A549 treated with AZD9567 at 1 μM for 4 hours (cell line): ENCODE measurements around the gene PAK6. TPM values are rescaled to one million over a fixed set of nuclear protein-coding genes. Genes with fewer than 3 reads are reported as not detected.

Experiments used
- total RNA-seq: library from RNA; stranded (reverse); fragments of 200-300 nt; extraction: Qiagen RNA extraction; gene quantifications from 5 replicates; pipeline ENCODE4 v1.2.3, GENCODE V29; 2022; ENCODE audit not compliant: insufficient read depth

The PAK6 gene
- 0.16 to 0.31 TPM (median 0.24 TPM) in 4 of 5 replicates, not detected in the other for total RNA-seq

GRCh38 chr15:40238532-40239403 is at the start of gene PAK6:
PAK6 (plus strand) TSS chr15:40239063; CDS start chr15:40264786, 25,723 bp downstream.

GRCh38 chr15:40282869-40283614 is 44.2 kb downstream of the PAK6 start, which contains the start of gene ANKRD63:
ANKRD63 (minus strand) TSS chr15:40283064; CDS start chr15:40282586, 478 bp downstream.

GRCh38 chr15:40307421-40308211 is 68.8 kb downstream of the PAK6 start, which contains the start of gene PLCB2:
PLCB2 (minus strand) TSS chr15:40307935; CDS start chr15:40307672, 263 bp downstream.

GRCh38 chr15:40323239-40323952 is 84.5 kb downstream of the PAK6 start, which contains the start of gene INAFM2:
INAFM2 (plus strand) TSS chr15:40323692; CDS start chr15:40324056, 364 bp downstream.

Other genes starting within 250 kb of the PAK6 start
- 235 to 262 TPM (median 259 TPM) in 5 replicates for gene SRP14, start 199.9 kb upstream of the PAK6 start, total RNA-seq
- 0.42 to 1.4 TPM (median 1.2 TPM) in 5 replicates for gene BMF, start 130.2 kb upstream of the PAK6 start, total RNA-seq
- 24.6 to 27.6 TPM (median 25.8 TPM) in 5 replicates for gene BUB1B, start 78.0 kb upstream of the PAK6 start, total RNA-seq
- gene ANKRD63, start 44.0 kb downstream of the PAK6 start, total RNA-seq, result 0.14 to 0.35 TPM (median 0.34 TPM) in 4 of 5 replicates, not detected in the other
- 0.52 to 1.2 TPM (median 0.73 TPM) in 4 of 5 replicates, not detected in the other for gene PLCB2, start 68.9 kb downstream of the PAK6 start, total RNA-seq
- gene INAFM2, start 84.6 kb downstream of the PAK6 start, total RNA-seq, result 6.9 to 7.8 TPM (median 7.2 TPM) in 5 replicates
- gene CCDC9B, start 101.9 kb downstream of the PAK6 start, total RNA-seq, result 15.6 to 19.3 TPM (median 15.8 TPM) in 5 replicates
- gene PHGR1, start 112.0 kb downstream of the PAK6 start, total RNA-seq, result not detected in 5 replicates
- 0.71 to 2.2 TPM (median 1.3 TPM) in 4 of 5 replicates, not detected in the other for gene DISP2, start 119.2 kb downstream of the PAK6 start, total RNA-seq
- gene KNSTRN, start 143.7 kb downstream of the PAK6 start, total RNA-seq, result 39.4 to 49.4 TPM (median 45.5 TPM) in 5 replicates
- 13.2 to 25.9 TPM (median 15.2 TPM) in 5 replicates for gene IVD, start 166.7 kb downstream of the PAK6 start, total RNA-seq
- 9.1 to 11.9 TPM (median 11.7 TPM) in 5 replicates for gene BAHD1, start 201.9 kb downstream of the PAK6 start, total RNA-seq
- gene CHST14, start 231.9 kb downstream of the PAK6 start, total RNA-seq, result 9.6 to 17.9 TPM (median 16.4 TPM) in 5 replicates